AG10803 (cell line): ENCODE data around the gene RNF115.
A peak's percentile ranks its signal among the peaks of the same experiment; 100 is the strongest.
"Not testable (repeated sequence)": the region's sequence is repeated elsewhere in the genome, so short reads cannot be mapped to it uniquely, and the experiment has no call there.

Experiments used
- DNase-seq: peaks from one replicate; pipeline ENCODE4 v3.0.0; 2010; ENCODE audit warnings: low read depth
- H3K4me3 ChIP-seq: 2 replicates; pipeline ENCODE4 v1.5.1; 2011; ENCODE audit warnings: mild to moderate bottlenecking, low read length, control low read depth
- CTCF ChIP-seq: conservative IDR thresholded peaks from 2 replicates; pipeline ENCODE4 v1.5.1; 2011; ENCODE audit warnings: mild to moderate bottlenecking, low read length, control low read depth, inconsistent platforms

Gene RNF115

GRCh38 chr1:145845514-145846161 lies 21.7 kb upstream of the RNF115 start, which contains the start of gene NUDT17:
Gene NUDT17 (plus strand): TSS chr1:145845630. CDS start chr1:145845641, 11 bp downstream.
- H3K4me3 ChIP-seq = peak within 1 kb of the TSS; percentile 72
- peak; percentile 86 for TF ChIP-seq CTCF
- peak; percentile 76 for DNase-seq

- H3K4me3 ChIP-seq = peak overlapping the region; percentile 72
- no peak for TF ChIP-seq CTCF
- no peak for DNase-seq
These were observed 21.2 kb upstream of the RNF115 start for GRCh38 chr1:145845144-145845513.

- no peak for TF ChIP-seq CTCF
- DNase-seq = no peak
- H3K4me3 ChIP-seq = no peak overlapping the region
These were observed 19.1 kb upstream of the RNF115 start for GRCh38 chr1:145843031-145843430.

- TF ChIP-seq CTCF = no peak
- no peak for DNase-seq
- no peak overlapping the region for H3K4me3 ChIP-seq
These were observed 13.8 kb upstream of the RNF115 start for GRCh38 chr1:145837656-145838055.

GRCh38 chr1:145830810-145831209 lies 6.9 kb upstream of the RNF115 start:
- DNase-seq, H3K4me3 ChIP-seq: not testable (repeated sequence)

GRCh38 chr1:145828367-145829026 lies 4.6 kb upstream of the RNF115 start:
- no peak for TF ChIP-seq CTCF
- no peak for DNase-seq
- H3K4me3 ChIP-seq = no peak overlapping the region

GRCh38 chr1:145827966-145828365 lies 4.1 kb upstream of the RNF115 start:
- no peak overlapping the region for H3K4me3 ChIP-seq
- TF ChIP-seq CTCF = no peak
- no peak for DNase-seq
